ENCODE results near the gene PHACTR3.

Gene PHACTR3

DNA sequence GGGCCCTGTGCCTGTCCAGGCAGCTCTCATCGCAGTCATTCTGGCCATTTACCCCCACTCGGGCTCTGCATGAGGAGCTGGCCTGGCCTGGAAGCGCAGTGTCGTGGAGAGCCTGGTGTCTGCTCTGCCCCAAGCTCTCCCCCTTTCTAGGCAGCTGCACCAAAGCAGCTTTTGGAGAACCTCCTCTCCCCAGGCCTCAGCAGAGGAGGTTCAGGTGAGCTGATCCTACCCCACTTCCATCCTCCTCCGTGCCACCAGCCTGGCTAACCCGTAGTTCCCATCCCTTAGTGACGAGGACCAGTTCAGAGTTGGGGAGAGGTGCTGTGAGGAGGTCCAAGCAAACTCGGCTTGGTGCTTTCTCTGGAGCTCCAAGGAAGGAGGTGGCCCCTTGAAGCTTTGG lies 30.5 kb upstream of the PHACTR3 start:
- no peak for DNase-seq (ENCODE audit: low read depth in 2 of 2)

DNA sequence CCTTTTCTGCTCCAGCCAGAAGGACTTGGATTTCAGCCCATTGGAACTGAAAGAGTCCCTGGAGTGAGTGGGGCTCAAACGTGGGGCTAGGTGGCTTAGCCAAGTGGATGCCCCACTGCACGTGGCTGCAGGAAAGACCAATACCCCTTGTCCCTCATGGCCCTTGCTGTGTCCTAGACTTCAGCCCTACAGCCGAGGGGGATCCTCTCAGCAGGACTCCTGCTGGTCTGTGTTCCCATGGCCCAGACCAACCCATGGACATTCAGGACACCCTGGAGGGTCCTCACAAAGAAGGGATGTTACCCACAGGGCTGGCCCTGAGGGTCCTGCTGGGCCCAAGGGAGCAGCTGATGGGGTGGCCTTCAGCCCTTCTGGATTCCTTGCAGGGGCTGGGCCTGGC lies 30.0 kb upstream of the PHACTR3 start:
- no peak for DNase-seq (ENCODE audit: low read depth in 2 of 2)

DNA sequence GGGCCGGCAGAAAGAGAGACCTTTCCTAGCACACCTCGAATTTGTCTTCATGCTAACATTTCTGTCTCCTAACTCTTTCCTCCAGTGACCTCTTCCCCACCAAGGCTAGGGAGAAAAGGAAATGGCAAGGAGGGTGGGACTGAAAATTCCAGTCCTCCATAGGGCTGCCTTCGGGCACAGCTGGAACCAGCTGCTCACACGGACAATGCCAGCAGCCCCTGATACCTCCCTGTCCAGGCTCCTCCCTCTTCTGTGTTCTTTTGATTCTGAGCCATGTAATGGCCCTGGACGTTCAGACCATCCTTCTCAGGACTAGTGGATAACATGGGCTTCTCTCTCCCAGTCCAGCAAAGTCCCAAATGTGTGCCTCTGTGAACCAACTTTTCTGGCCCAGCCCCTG lies 29.1 kb upstream of the PHACTR3 start:
- no peak for DNase-seq (ENCODE audit: low read depth in 2 of 2)

DNA sequence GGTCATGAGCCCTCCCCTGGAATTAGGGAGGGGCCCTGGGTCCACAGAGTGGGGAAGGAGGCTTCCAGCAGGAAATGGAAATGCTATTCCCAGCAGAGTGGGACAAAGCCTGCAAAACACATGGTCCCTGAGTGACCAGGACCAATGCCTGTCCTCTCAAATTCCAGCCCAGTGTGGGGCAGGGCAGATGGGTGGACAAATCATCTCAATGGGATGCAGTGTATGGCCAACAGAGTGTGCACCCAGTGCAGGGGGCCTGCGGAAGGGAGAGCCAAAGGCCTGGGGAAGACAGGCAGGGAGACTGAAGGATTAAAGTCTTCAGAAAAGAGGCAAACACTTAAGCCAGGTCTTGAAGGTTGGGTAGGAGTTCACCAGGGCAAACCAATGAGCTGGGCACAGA lies 28.7 kb upstream of the PHACTR3 start:
- DNase-seq (ENCODE audit: low read depth in 2 of 2) = no peak

DNA sequence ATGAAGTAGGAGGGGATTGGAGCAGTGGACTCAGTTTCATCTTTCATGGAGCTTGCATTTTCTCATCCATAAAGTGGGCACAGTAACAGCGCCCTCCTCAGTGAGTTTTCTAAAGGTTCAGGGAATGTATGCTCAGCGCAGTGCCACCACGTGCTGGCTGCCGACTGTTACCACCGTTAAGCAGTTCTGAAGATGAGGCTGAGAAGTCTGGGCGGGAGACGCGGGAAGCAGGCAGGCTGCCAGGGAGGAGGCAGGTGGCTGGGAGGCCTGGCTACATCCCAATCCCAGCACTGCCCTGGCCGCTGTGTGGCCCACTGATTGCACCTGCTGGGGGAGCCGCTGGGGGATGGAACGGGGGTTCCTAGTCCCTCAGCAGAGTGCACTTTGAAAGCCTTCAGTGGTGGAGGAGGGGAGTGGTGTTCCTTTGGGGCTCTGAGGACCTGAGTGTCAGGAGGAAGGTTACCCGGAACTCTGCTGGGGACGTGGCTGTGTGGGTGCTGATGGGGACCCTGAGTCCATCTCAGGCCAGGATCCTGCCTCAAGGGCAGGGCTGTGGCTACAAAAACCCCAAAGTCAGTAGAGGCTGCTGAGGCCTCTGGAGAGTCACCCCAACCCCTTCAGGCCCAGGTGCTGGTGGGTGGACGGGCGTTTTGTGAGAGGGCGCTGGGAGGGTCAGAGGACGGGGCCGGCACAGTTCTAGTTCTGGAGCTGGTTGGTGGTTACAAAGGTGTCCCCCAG lies 28.0 kb upstream of the PHACTR3 start:
- no peak for DNase-seq (ENCODE audit: low read depth in 2 of 2)

DNA sequence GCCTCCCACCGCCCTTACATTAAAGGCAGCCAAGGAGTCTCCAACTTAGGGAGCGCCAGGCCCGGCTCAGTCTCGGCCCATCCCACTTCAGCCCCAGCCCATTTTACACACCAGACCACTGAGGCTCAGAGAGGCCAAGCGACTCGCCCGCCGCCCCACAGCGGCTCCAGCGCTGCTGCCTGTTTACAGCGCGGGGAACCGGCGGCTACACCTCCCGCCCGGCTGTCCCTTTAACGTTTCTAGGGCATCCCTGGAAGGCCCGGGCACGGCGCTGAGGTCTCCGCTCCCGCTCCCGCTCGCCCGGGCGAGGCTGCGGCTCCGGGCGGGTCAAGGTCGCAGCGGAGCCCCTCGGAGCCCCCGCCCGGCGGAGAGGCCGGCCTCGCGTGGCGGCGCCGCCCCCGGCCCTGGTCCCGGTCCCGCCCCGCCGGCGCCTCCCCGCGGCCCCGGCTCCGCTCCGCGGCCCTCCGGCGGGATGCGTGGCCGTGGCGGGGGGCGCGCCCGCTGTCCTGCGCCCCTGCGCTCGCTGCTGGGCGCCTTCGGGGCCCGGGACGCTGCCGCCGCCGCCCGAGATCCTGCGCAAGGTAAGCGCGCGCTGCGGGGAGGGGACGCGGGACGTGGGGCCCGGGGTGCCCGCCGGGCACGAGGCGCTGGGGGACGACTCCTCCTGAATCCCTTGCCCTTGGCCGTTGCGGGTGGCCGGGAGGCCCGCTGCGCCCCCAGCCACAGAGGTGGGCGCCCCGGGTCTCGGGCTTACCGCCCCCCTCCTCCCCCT lies 27.1 kb upstream of the PHACTR3 start:
- DNase-seq (ENCODE audit: low read depth in 2 of 2) = no peak

DNA sequence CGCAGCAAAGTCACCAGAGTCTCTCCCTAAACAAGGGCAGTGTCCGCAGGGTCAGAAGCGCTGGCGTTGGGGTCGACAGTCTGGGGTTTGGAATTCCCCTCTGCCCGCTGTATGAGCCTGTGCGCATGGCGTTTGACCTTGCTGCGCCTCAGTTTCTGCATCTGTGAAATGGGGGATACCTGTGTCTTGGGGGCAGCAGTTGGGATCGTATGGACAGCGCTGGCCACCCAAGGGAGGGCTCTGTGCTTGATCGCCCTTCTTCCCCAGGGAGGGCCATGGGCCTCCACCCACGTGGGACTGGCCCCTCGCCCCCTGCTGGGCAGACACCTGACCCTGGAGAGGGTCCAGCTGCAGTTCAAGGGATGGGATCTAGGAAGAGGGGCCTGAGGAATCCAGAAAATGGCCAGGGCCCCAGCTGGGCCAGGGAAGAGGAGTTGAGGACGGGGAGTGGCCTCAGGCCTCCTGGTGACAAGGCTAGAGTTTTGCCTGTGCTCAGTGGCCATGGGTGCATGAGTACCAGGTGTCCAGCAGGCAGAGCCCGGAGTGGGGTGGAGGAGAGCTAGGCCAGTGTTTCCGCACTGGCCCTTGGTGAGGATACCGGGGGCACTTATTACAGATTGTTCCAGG lies 26.4 kb upstream of the PHACTR3 start:
- DNase-seq (ENCODE audit: low read depth in 2 of 2) = no peak

DNA sequence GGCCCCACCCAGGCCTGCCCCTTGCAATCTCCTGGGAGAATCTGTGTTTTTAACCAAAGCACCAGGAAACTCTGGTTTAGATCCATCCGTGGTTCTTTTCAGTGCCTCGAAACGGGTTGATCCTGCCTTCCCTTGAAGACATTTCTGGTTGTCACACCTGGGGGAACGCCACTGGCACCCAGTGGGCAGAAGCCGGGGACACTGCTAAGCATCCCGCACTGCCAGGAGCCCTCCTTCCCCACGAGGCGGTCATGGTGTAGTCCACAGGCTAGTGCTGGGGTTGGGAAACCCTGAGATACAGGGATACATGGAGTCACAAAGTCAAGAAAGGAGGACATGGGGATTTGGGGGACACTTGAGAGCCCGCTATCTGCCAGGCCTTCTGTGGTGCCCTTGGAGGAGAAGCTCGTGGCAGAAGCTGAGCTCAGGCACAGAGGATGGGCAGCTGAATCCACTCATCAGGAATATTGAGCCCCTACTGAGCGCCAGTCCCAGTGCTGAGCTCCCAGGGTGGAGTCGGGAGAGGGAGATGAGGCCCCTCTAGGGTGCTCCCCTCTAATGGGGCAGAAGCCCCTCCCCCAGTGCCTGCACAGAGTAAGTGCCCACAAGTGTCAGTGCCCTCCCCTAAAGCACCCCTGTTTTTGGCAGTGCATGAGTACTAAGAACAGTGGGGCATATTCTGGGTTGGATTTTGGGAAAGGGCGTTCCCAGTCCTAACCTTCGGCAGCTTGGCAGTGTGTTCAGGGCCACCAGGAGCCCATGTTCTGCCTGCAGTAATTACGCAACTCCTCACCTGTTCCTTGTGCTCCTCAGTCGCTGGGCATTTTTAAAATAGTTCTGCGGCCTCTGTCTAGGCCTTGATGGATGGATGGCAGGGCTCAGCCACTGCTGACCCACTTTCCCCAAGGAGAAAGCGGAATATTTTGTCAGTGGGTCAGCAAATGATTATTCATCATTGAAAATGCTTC lies 25.6 kb upstream of the PHACTR3 start:
- DNase-seq (ENCODE audit: low read depth in 2 of 2) = no peak

DNA sequence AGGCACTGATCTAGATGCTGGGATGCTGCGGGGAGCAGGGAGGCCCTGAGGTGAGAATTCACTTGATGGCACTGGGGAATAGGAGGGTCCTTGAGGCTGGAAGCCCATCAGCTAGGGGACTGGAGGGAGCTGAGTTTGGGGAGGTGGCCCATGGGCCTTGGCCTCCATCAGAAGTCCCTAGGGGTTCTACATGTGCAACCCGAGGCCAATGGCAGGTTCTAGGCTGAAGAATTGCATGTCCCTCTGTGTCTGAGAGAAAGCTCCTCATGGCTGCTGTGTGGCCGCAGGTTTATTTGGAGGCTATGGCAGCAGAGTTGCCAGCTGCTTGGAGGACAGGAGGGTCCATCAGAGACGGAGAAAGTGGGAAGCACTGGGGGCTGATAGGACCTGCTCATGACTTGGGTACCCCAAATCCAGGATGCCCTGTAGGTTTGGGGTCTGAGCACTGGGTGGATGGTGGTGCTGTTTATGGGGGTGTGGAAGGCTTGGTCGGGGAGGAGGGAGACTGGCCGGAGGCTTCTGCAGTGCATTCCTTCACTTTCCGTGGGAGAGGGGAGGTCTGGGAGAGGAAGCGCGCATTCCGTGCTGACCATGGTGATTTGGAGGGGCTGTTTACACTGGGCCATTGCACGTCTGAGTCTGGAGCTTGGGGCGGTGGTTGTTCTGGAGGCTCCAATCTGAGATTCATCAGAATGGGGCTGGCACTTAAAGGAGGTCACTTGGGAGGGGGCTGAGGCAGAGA lies 24.8 kb upstream of the PHACTR3 start:
- DNase-seq (ENCODE audit: low read depth in 2 of 2) = no peak

DNA sequence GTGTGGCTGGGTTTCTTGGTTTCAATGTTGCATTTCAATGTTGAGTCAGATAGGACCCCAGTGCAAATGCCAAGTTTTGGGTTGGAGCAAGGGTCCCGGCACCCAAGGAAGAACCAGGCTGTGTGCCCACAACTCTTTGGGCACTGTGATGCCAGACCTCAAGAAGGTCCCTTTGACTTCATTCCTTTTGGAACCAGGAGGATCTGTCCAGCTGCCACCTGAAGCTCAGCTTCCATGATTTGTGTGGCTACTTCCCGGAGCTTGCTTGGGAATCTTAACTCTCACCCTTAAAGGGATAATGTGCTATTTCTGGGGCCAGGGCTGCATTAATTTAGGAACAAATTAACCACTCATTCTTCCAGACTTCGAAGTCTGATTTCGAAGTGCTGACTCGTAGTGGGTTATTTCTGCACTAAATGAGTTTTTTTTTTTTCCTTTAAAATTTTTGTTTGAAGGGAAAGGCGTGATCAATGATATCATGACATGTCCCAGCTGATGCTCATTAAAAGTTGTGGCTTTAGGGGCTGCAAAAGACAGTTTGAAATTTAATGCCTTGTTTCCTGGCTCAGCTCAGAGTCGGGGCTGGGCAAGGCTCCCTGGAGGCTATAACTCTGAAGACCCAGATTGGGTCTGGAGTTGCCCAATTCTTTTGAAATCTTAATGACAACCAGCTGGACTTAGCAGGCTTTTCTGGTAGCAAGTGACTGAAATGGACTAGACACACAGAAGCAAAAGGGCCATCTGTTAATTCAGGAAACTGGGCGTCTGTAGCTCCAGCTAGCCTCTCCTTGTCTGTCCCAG lies 24.0 kb upstream of the PHACTR3 start:
- DNase-seq (ENCODE audit: low read depth in 2 of 2) = no peak

DNA sequence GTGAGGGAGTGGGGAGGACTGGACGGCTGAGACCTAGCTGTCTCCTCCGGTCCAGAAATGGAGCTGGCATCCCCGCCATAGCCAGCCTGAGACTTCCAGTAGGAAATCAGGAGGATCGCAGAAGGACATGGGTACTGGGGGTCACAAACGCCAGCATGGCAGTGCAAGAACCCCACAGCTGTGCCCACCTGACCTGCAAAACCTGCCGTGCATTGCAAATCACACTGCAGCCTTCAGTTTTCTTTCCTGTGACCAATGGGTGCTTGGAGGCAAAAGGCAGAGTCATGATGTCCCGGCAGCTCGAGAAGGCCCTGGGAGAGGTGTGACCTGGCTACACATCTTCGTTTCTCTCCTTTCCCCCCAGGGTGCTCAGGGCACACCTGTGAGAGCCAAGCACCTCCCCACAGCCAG lies 23.3 kb upstream of the PHACTR3 start:
- no peak for DNase-seq (ENCODE audit: low read depth in 2 of 2)

DNA sequence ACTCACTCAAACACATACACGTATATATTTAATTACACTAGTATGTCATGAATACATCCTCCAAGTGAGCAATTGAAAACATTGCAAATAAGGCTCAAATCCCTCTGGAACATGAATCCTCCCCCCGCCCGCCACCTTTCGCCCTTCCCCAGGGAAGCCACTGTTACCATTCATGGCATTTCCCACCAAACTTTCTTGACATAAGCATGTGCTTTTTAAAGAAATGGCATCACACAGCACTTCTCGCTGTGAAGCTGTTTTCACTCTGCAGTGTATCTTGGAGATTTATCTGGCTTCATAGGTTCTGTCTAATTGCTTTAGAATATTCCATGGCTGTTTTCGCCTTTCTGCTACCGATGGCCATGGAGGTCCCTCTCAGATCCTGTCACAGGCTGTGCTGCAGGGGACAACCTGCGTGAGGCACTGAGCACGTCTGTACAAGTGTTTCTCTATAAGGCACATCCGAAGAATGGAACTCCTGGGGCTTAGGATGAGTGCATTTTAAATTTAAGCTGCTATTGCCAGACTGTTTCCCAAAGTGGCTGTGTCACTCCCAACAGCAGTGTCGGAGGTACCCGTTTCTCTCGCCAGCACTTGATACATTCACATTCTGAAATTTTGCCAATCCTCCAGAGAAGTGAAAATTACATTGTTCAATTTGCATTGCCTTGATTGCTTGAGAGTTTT lies 22.2 kb upstream of the PHACTR3 start:
- no peak for DNase-seq (ENCODE audit: low read depth in 2 of 2)

DNA sequence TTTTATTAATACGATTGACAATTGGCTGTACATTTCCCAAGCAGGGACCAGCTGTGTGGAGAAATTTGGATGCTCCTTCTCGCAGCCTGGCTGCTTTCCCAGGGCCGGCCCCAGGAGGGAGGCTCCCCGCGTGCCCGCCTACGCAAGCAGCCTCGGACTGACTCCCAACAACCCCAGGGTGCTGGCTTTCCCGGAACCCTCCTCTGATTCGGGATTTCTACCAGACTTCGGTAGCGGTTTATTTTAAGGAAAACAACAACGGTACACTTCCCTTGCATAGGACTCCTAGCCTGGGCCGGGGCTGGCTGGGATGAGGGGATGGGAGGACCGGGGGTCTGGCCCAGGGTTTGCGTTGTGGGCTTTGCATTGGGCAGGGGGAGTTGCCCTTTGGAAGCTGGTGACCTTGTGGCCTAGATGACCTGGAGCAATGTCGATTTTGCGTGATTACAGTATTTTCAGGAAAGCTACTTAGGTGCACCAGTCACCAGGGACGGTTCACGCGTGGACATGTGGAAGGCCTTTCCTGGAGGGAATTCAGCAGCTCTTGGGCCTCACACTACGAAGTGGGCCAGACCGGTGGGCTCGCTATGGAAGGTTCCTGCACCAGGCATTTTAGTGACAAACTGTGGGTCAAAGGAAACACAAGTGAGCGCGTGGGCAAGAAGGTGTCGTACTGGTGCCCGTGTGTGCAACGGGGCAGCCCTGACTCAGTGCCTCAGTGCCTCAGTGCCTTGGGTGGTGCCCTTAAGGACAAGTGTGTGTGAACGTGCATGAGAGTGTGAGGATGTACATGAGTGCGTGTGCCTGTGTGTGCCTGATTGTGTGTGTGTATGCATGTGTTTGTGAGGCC lies 20.7 kb upstream of the PHACTR3 start:
- no peak for DNase-seq (ENCODE audit: low read depth in 2 of 2)

DNA sequence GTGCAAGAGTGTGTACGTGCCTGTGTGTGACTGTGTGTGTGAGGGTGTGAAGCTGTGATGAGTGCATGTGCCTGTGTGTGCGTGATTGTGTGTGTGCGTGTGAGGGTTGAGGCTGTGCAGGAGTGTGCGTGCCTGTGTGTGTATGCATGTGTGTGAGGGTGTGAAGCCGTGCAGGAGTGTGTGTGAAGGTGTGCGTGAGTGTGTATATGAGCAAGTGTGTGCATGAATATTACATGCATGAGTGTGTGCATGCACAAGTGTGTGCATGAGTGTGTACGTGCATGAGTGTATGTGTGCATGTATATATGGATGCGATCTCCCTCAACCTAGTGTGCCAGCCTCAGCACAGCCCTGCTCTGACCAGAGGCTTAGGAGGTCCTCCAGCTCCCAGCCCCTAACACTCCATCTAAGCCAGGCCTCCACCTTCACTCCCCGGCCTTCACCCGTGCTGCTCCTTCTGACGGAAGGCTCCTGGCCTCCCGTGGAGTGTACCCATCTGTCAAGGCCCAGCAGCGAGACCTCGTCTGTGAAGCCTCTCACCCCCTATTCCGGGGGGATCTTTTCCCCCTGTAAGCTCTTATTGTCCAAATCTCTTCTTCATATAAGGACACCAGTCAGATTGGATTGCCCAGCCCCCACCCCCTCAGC lies 19.9 kb upstream of the PHACTR3 start:
- DNase-seq (ENCODE audit: low read depth in 2 of 2) = no peak

DNA sequence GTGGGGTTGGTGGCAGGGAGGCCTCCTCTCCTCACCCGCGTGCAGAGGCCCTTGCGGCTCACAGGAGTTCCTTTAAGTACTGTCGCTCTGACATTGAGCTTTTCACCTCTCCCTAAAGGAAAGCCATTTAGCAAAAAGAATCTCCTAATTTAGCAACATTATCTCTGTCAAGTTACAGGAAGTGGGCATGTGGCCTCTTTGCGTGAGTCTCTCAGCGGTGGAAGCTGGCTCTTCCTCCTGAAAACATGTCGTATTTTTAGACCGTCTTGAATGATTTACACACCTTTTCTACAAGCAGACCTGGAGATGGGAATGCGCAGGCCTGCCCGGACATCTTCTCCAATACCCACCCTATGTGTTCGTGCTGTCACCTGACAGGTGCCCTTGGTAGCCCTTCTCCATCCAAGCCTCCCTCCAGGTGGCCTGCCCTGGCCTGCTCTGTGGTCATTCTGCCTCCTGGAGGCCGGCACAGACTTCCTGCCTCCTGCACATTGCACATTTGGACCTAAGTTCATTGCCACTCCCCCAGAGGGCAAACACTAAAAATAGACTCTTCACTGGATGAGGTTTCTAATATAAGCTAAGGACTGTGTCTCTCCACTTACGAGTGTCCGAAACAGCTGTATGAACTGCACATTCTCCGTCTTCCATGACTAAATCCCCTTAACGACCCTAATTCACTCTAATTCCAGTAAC lies 18.5 kb upstream of the PHACTR3 start:
- DNase-seq (ENCODE audit: low read depth in 2 of 2) = no peak

DNA sequence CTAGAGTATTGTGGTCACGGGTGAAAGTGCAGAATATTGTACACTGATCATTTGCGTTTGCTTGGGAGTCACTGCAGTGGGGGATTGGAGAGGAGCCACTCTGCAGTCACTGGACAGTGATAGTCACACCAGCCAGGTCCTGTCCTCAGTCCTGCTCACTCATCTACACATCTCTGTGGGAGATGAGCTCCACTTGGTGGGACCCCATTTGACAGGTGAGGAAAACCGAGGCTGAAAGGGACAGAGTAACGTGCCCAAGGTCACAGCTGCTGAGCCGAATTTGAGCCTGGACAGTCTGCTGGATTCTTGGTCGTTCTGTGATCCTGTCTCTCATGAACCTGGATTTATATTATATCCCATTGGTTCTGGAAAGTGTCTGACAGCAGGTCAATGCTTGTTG lies 17.7 kb upstream of the PHACTR3 start:
- no peak for DNase-seq (ENCODE audit: low read depth in 2 of 2)

DNA sequence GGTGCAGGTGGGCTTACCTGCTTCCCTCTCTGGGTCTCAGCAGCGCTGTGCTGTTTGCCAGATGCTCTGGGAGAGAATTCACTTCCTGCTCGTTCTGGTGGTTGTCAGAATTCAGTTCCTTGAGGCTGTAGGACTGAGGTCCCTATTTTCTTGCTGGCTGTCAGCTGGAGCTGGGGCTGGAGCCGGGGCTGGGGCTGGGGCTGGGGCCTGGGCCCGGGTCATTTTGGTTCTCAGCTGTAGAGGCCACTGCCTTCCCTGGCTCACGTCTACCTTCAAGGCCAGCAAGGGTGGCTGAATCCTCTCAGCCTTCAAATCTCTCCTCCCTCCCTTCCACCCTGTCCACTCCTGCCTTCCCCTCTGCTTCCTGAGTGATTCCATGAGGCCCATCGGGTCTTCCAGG lies 16.8 kb upstream of the PHACTR3 start:
- DNase-seq (ENCODE audit: low read depth in 2 of 2) = no peak

Measured in stimulated activated CD8-positive, alpha-beta memory T cell treated with anti-CD3 and anti-CD28 coated beads, Interleukin-2, amount 100 ng/mL, for 1 hour (primary cell).